Smooth muscle cell (in vitro differentiated cells): ENCODE results near the gene CPSF2. TPM values are rescaled to one million over a fixed set of nuclear protein-coding genes. Genes with fewer than 3 reads are reported as not detected.
A peak's percentile ranks its signal among the peaks of the same experiment; 100 is the strongest.

Experiments
- DNase-seq: peaks from one replicate; lab custom pipeline; 2025; ENCODE audit not compliant: unreplicated experiment; lab: John Stamatoyannopoulos, UW
- H2AFZ ChIP-seq: fragments of 200-600 bp; sonication (generic); 2 replicates; pipeline ENCODE4 v1.6.0; 2016; ENCODE audit warnings: antibody characterized with exemption, low read depth, mild to moderate bottlenecking
- H3F3A ChIP-seq: fragments of 200-600 bp; sonication (generic); 2 replicates; pipeline ENCODE4 v1.6.0; 2017; ENCODE audit warnings: antibody characterized with exemption, low read depth
- H3K27ac ChIP-seq: fragments of 200-600 bp; sonication (generic); 2 replicates; pipeline ENCODE4 v1.5.1; 2016; ENCODE audit warnings: low read depth, mild to moderate bottlenecking
- H3K27me3 ChIP-seq: fragments of 200-600 bp; sonication (generic); 2 replicates; pipeline ENCODE4 v1.6.1; 2016; ENCODE audit warnings: low read depth, mild to moderate bottlenecking
- H3K36me3 ChIP-seq: fragments of 200-600 bp; sonication (generic); 2 replicates; pipeline ENCODE4 v1.5.1; 2016; ENCODE audit warnings: low read depth
- H3K4me1 ChIP-seq: fragments of 200-600 bp; sonication (generic); 2 replicates; pipeline ENCODE4 v1.5.1; 2016; ENCODE audit warnings: low read depth
- H3K4me2 ChIP-seq: fragments of 200-600 bp; sonication (generic); 2 replicates; pipeline ENCODE4 v1.6.0; 2016; ENCODE audit warnings: mild to moderate bottlenecking
- H3K4me3 ChIP-seq: fragments of 200-600 bp; sonication (generic); 2 replicates; pipeline ENCODE4 v1.5.1; 2016; ENCODE audit warnings: mild to moderate bottlenecking
- H3K79me2 ChIP-seq: fragments of 200-600 bp; sonication (generic); 2 replicates; pipeline ENCODE4 v1.6.0; 2016; ENCODE audit warnings: low read depth, mild to moderate bottlenecking
- H3K9ac ChIP-seq: fragments of 200-600 bp; sonication (generic); 2 replicates; pipeline ENCODE4 v1.6.0; 2016; ENCODE audit warnings: low read depth
- H3K9me3 ChIP-seq: fragments of 200-600 bp; sonication (generic); replicated peaks from 2 replicates; pipeline ENCODE4 v1.5.1; 2016; ENCODE audit warnings: low read depth
- H4K20me1 ChIP-seq: fragments of 200-600 bp; sonication (generic); 2 replicates; pipeline ENCODE4 v1.6.0; 2016; ENCODE audit warnings: low read depth
- WGBS: methylation state at CpG from one replicate; pipeline ENCODE4 v1.1.7; 2016; ENCODE audit warnings: low lambda C conversion rate; 5-methylcytosine and 5-hydroxymethylcytosine counted together
- polyA plus RNA-seq: library from polyadenylated mRNA; unstranded; fragments of >200 nt; fragmentation: Nextera tagmentation; extraction: Ambion mirVana; gene quantifications from 2 replicates; pipeline ENCODE4 v1.2.1, GENCODE V29; 2016
- total RNA-seq: library from RNA; depleted of rRNA; stranded (reverse); fragments of >200 nt; gene quantifications from 2 replicates; pipeline ENCODE4 v1.2.3, GENCODE V29; 2014
- TF ChIP-seq, protein P1 (sequence below): fragments of 200-600 bp; sonication (generic); IDR thresholded peaks from 2 replicates; pipeline ENCODE4 v1.5.1; 2017; ENCODE audit warnings: borderline replicate concordance, mild to moderate bottlenecking, antibody characterized with exemption; ENCODE audit not compliant: insufficient read depth, poor library complexity, severe bottlenecking

CPSF2 gene
- 53.7 and 64.3 TPM in 2 replicates for total RNA-seq
- 29.2 and 33.2 TPM in 2 replicates for polyA plus RNA-seq

DNA sequence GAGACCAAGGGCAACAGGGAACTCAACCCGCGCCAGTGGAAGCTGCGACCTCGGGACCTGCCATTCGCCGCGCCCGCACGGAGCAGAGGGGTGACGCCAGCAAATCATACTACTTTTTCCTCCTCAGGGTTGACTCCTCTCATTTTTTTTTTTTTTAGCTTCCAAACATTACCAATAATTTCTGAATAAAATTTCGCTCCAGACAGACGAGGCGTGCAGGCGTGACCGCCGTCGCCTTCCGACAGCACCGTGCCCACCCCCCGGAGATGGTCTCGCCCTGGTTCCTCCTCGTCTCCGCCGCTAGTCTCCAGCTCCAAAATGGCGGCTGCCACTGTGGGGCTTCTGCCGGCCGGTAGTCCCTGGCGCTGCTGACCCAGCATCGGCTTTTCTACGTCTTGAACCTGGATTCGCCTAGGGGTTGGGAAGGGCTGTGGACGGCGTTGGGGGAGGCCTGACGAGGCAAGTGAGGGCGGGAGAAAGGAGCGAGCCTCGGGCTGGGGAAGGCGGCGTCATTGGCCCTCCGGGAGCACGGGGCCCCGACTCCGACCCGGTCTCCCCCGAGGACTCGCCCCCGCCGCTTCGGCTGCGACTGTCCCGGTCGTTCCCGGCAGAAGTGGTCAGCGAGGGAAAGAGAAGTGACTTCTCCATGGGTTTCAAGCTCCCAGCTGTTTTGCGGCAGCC lies at the start of gene CPSF2, which contains the start of gene NDUFB1:
CPSF2 (plus strand) TSS at position 300 of the 681 bp plus-strand sequence. CDS start 9,016 bp downstream, outside the sequence.
NDUFB1 (minus strand) TSS at position 37 of the 681 bp plus-strand sequence. CDS start 4,069 bp downstream, outside the sequence.
- peaks cover under 1% of the 10 kb centered on the region for H3F3A ChIP-seq
- TF ChIP-seq, protein P1, sequence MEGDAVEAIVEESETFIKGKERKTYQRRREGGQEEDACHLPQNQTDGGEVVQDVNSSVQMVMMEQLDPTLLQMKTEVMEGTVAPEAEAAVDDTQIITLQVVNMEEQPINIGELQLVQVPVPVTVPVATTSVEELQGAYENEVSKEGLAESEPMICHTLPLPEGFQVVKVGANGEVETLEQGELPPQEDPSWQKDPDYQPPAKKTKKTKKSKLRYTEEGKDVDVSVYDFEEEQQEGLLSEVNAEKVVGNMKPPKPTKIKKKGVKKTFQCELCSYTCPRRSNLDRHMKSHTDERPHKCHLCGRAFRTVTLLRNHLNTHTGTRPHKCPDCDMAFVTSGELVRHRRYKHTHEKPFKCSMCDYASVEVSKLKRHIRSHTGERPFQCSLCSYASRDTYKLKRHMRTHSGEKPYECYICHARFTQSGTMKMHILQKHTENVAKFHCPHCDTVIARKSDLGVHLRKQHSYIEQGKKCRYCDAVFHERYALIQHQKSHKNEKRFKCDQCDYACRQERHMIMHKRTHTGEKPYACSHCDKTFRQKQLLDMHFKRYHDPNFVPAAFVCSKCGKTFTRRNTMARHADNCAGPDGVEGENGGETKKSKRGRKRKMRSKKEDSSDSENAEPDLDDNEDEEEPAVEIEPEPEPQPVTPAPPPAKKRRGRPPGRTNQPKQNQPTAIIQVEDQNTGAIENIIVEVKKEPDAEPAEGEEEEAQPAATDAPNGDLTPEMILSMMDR, result no peak
- DNase-seq, result peak; percentile 79
- peak within 1 kb of the TSS; percentile 100 for H3K9ac ChIP-seq
- under 1% methylated on average over 53 of the region's 55 CpGs for WGBS
- H3K79me2 ChIP-seq, result peaks cover 46% of the 10 kb centered on the region
- peaks cover 10% of the 10 kb centered on the region for H3K4me1 ChIP-seq
- H3K4me2 ChIP-seq, result peak within 1 kb of the TSS; percentile 91
- H3K4me3 ChIP-seq, result peak within 1 kb of the TSS; percentile 99
- peaks cover under 1% of the 10 kb centered on the region for H3K36me3 ChIP-seq
- H3K27me3 ChIP-seq, result no peaks in the 10 kb centered on the region
- H4K20me1 ChIP-seq, result no peaks in the 10 kb centered on the region
- H3K9me3 ChIP-seq, result no peaks in the 10 kb centered on the region
- peak within 1 kb of the TSS; percentile 100 for H2AFZ ChIP-seq
- peak within 1 kb of the TSS; percentile 99 for H3K27ac ChIP-seq

- no peaks in the 10 kb centered on the region for H3K27me3 ChIP-seq
- H3K36me3 ChIP-seq, result peaks cover 11% of the 10 kb centered on the region
- no peaks in the 10 kb centered on the region for H3K9me3 ChIP-seq
- no peak overlapping the region for H2AFZ ChIP-seq
- no peaks in the 10 kb centered on the region for H3K79me2 ChIP-seq
- no peaks in the 10 kb centered on the region for H3F3A ChIP-seq
- no peak overlapping the region for H3K4me3 ChIP-seq
- H3K27ac ChIP-seq, result no peak overlapping the region
- TF ChIP-seq, protein P1, result no peak
- H3K9ac ChIP-seq, result no peak overlapping the region
- no peaks in the 10 kb centered on the region for H4K20me1 ChIP-seq
- DNase-seq, result no peak
- H3K4me1 ChIP-seq, result no peaks in the 10 kb centered on the region
- no peak overlapping the region for H3K4me2 ChIP-seq
These were observed 47.2 kb upstream of the CPSF2 start for GRCh38 chr14:92074555-92074954.

- Histone ChIP-seq H3K27me3 (no peaks in the 10 kb centered on the region), H3K9me3 (no peaks in the 10 kb centered on the region), H4K20me1 (no peaks in the 10 kb centered on the region), H3K79me2 (no peaks in the 10 kb centered on the region), H3K36me3 (peaks cover 7% of the 10 kb centered on the region), H3K4me3 (no peak overlapping the region), H2AFZ (no peak overlapping the region), H3K9ac (no peak overlapping the region), H3F3A (no peaks in the 10 kb centered on the region), H3K27ac (no peak overlapping the region), H3K4me1 (no peaks in the 10 kb centered on the region), H3K4me2 (no peak overlapping the region)
- 96% methylated on average over 5 of the region's 5 CpGs for WGBS
- no peak for DNase-seq
- TF ChIP-seq, protein P1, result no peak
These were observed 33.3 kb upstream of the CPSF2 start for GRCh38 chr14:92088494-92088893.

GRCh38 chr14:92093320-92093719 lies 28.4 kb upstream of the CPSF2 start:
- Histone ChIP-seq H3K9me3 (no peaks in the 10 kb centered on the region), H3K4me1 (no peaks in the 10 kb centered on the region), H3F3A (no peaks in the 10 kb centered on the region), H3K36me3 (no peaks in the 10 kb centered on the region), H3K27me3 (no peaks in the 10 kb centered on the region), H3K79me2 (peaks cover 13% of the 10 kb centered on the region), H3K4me2 (no peak overlapping the region), H2AFZ (no peak overlapping the region), H3K27ac (no peak overlapping the region), H4K20me1 (peaks cover 12% of the 10 kb centered on the region), H3K9ac (no peak overlapping the region), H3K4me3 (no peak overlapping the region)
- DNase-seq, result no peak
- TF ChIP-seq, protein P1, result no peak
- 72% methylated on average over 1 of the region's 1 CpG for WGBS
